Astrocyte (in vitro differentiated cells and primary cell): ENCODE results near the gene SIK3. TPM values are rescaled to one million over a fixed set of nuclear protein-coding genes. Genes with fewer than 3 reads are reported as not detected.

ENCODE experiments used
- DNase-seq: peaks from one replicate; pipeline ENCODE4 v3.0.0-alpha.2; 2010; ENCODE audit warnings: low read depth
- FAIRE-seq: peaks from 2 replicates; lab custom pipeline; 2011; peaks lifted over from hg19 to GRCh38; lab: Jason Lieb, UNC
- H2AFZ ChIP-seq: 2 replicates; pipeline ENCODE4 v1.6.0; 2012; ENCODE audit warnings: low read depth, low read length, inconsistent platforms
- H3K27ac ChIP-seq: 2 replicates; pipeline ENCODE4 v1.5.1; 2011; ENCODE audit warnings: low read depth, low read length, inconsistent platforms
- H3K27me3 ChIP-seq: 2 replicates; pipeline ENCODE4 v1.6.0; 2011; ENCODE audit warnings: low read length, inconsistent platforms; ENCODE audit not compliant: insufficient read depth
- H3K36me3 ChIP-seq: 2 replicates; pipeline ENCODE4 v1.5.1; 2011; ENCODE audit warnings: low read length, inconsistent platforms; ENCODE audit not compliant: insufficient read depth
- H3K4me1 ChIP-seq: 2 replicates; pipeline ENCODE4 v1.5.1; 2011; ENCODE audit warnings: low read length, inconsistent platforms; ENCODE audit not compliant: insufficient read depth
- H3K4me2 ChIP-seq: 2 replicates; pipeline ENCODE4 v1.6.0; 2012; ENCODE audit warnings: low read length, inconsistent platforms
- H3K4me3 ChIP-seq: 2 replicates; pipeline ENCODE4 v1.5.1; 2011; ENCODE audit warnings: low read depth, mild to moderate bottlenecking, low read length, inconsistent platforms; ENCODE audit not compliant: insufficient read depth
- H3K79me2 ChIP-seq: 2 replicates; pipeline ENCODE4 v1.6.0; 2012; ENCODE audit warnings: mild to moderate bottlenecking, low read length, inconsistent platforms; ENCODE audit not compliant: insufficient read depth
- H3K9ac ChIP-seq: 2 replicates; pipeline ENCODE4 v1.6.0; 2012; ENCODE audit warnings: mild to moderate bottlenecking, low read length, inconsistent platforms
- H3K9me3 ChIP-seq: 2 replicates; pipeline ENCODE4 v1.5.1; 2012; ENCODE audit warnings: low read depth, mild to moderate bottlenecking, low read length, inconsistent platforms; ENCODE audit not compliant: insufficient read depth
- H4K20me1 ChIP-seq: 2 replicates; pipeline ENCODE4 v1.6.0; 2012; ENCODE audit warnings: low read length, inconsistent platforms; ENCODE audit not compliant: insufficient read depth
- H3K27ac Mint-ChIP-seq: one replicate; pipeline ENCODE4 v1.8.0; 2021; ENCODE audit warnings: mild to moderate bottlenecking, mixed read lengths; ENCODE audit not compliant: unreplicated experiment
- H3K27me3 Mint-ChIP-seq: one replicate; pipeline ENCODE4 v1.8.0; 2021; ENCODE audit warnings: low read depth, mixed read lengths; ENCODE audit not compliant: unreplicated experiment
- H3K36me3 Mint-ChIP-seq: one replicate; pipeline ENCODE4 v1.8.0; 2021; ENCODE audit warnings: low read depth, mixed read lengths; ENCODE audit not compliant: unreplicated experiment
- H3K4me1 Mint-ChIP-seq: one replicate; pipeline ENCODE4 v1.8.0; 2021; ENCODE audit warnings: low read depth, mixed read lengths; ENCODE audit not compliant: unreplicated experiment
- H3K4me3 Mint-ChIP-seq: one replicate; pipeline ENCODE4 v1.8.0; 2021; ENCODE audit warnings: mild to moderate bottlenecking, moderate library complexity, mixed read lengths; ENCODE audit not compliant: unreplicated experiment
- H3K9me3 Mint-ChIP-seq: one replicate; pipeline ENCODE4 v1.8.0; 2021; ENCODE audit warnings: mild to moderate bottlenecking, mixed read lengths; ENCODE audit not compliant: unreplicated experiment
- CTCF ChIP-seq: IDR thresholded peaks from 2 replicates; pipeline ENCODE4 v1.5.1; 2011; ENCODE audit warnings: low read depth, mild to moderate bottlenecking, inconsistent platforms, low read length, moderate library complexity; ENCODE audit not compliant: insufficient read depth
- EZH2 ChIP-seq: IDR thresholded peaks from 2 replicates; pipeline ENCODE4 v1.6.1; 2012; ENCODE audit warnings: mild to moderate bottlenecking, low read length, inconsistent platforms; ENCODE audit not compliant: insufficient read depth
- total RNA-seq: library from RNA; stranded (reverse); gene quantifications from 2 replicates; pipeline ENCODE4 v1.2.1, GENCODE V29; 2021

Gene SIK3
- total RNA-seq, 1 donor from 2014 or later, result 34.4 TPM

- H3K4me2 ChIP-seq, result no peak overlapping the region
- TF ChIP-seq CTCF (no peak), EZH2 (no peak)
- H3K36me3 Mint-ChIP-seq, result peaks cover 5% of the 10 kb centered on the region
- H3K36me3 ChIP-seq, result no peaks in the 10 kb centered on the region
- H3K4me1 Mint-ChIP-seq, result peaks cover 12% of the 10 kb centered on the region
- H3K9me3 Mint-ChIP-seq, result no peaks in the 10 kb centered on the region
- H3K9ac ChIP-seq, result no peak overlapping the region
- H3K27me3 Mint-ChIP-seq, result no peaks in the 10 kb centered on the region
- H3K27ac ChIP-seq, result no peak overlapping the region
- no peaks in the 10 kb centered on the region for H3K4me1 ChIP-seq
- DNase-seq, result no peak
- no peaks in the 10 kb centered on the region for H4K20me1 ChIP-seq
- H2AFZ ChIP-seq, result no peak overlapping the region
- H3K4me3 ChIP-seq, result no peak overlapping the region
- FAIRE-seq, result no peak
- H3K4me3 Mint-ChIP-seq, result no peak overlapping the region
- no peaks in the 10 kb centered on the region for H3K9me3 ChIP-seq
- no peak overlapping the region for H3K27ac Mint-ChIP-seq
- H3K27me3 ChIP-seq, result no peaks in the 10 kb centered on the region
- no peaks in the 10 kb centered on the region for H3K79me2 ChIP-seq
Observed at GRCh38 chr11:116916052-116916451, 182.2 kb downstream of the SIK3 start.

- Histone ChIP-seq H3K27me3 (no peaks in the 10 kb centered on the region), H3K27ac (no peak overlapping the region), H3K36me3 (no peaks in the 10 kb centered on the region), H3K4me2 (peak overlapping the region; percentile 2), H2AFZ (no peak overlapping the region), H3K4me3 (no peak overlapping the region), H4K20me1 (no peaks in the 10 kb centered on the region), H3K79me2 (no peaks in the 10 kb centered on the region), H3K9me3 (no peaks in the 10 kb centered on the region), H3K9ac (no peak overlapping the region), H3K4me1 (no peaks in the 10 kb centered on the region)
- Mint-ChIP-seq H3K36me3 (no peaks in the 10 kb centered on the region), H3K9me3 (no peaks in the 10 kb centered on the region), H3K27ac (no peak overlapping the region), H3K4me1 (peaks cover 7% of the 10 kb centered on the region), H3K4me3 (no peak overlapping the region), H3K27me3 (no peaks in the 10 kb centered on the region)
- DNase-seq (peak; percentile 78), FAIRE-seq (peak; percentile 79)
- TF ChIP-seq CTCF (no peak), EZH2 (no peak)
Observed at GRCh38 chr11:116913000-116913399, 185.2 kb downstream of the SIK3 start.

- DNase-seq, result no peak
- Mint-ChIP-seq H3K4me1 (peaks cover 7% of the 10 kb centered on the region), H3K4me3 (no peak overlapping the region), H3K27me3 (no peaks in the 10 kb centered on the region), H3K27ac (no peak overlapping the region), H3K36me3 (no peaks in the 10 kb centered on the region), H3K9me3 (no peaks in the 10 kb centered on the region)
- Histone ChIP-seq H3K4me1 (no peaks in the 10 kb centered on the region), H2AFZ (no peak overlapping the region), H3K9ac (no peak overlapping the region), H3K9me3 (no peaks in the 10 kb centered on the region), H3K27ac (no peak overlapping the region), H3K4me3 (no peak overlapping the region), H4K20me1 (no peaks in the 10 kb centered on the region), H3K79me2 (no peaks in the 10 kb centered on the region), H3K36me3 (no peaks in the 10 kb centered on the region), H3K27me3 (no peaks in the 10 kb centered on the region), H3K4me2 (no peak overlapping the region)
- FAIRE-seq, result no peak
- no peak for TF ChIP-seq EZH2
- TF ChIP-seq CTCF, result no peak
Observed at GRCh38 chr11:116911976-116912734, 186.1 kb downstream of the SIK3 start.
